Karpas-422 (cell line): ENCODE measurements around the gene AKT1S1. TPM values are rescaled to one million over a fixed set of nuclear protein-coding genes. Genes with fewer than 3 reads are reported as not detected.

Experiments used
- DNase-seq: peaks from one replicate; pipeline ENCODE4 v3.0.0-alpha.2; 2015
- H2AFZ ChIP-seq: fragments of 200-600 bp; sonication (generic); 2 replicates; pipeline ENCODE4 v1.6.1; 2014; ENCODE audit warnings: antibody characterized with exemption, low read length, mixed read lengths
- H3K27ac ChIP-seq: fragments of 200-600 bp; sonication (generic); 2 replicates; pipeline ENCODE4 v1.5.1; 2014; ENCODE audit warnings: mild to moderate bottlenecking, low read length, moderate library complexity
- H3K27me3 ChIP-seq: fragments of 200-600 bp; sonication (generic); 2 replicates; pipeline ENCODE4 v1.6.1; 2014; ENCODE audit warnings: low read length, mixed read lengths
- H3K36me3 ChIP-seq: fragments of 200-600 bp; sonication (generic); 2 replicates; pipeline ENCODE4 v1.6.1; 2014; ENCODE audit warnings: low read length, mixed read lengths; ENCODE audit not compliant: insufficient read depth
- H3K4me1 ChIP-seq: fragments of 200-600 bp; sonication (generic); 2 replicates; pipeline ENCODE4 v1.6.1; 2014; ENCODE audit warnings: mild to moderate bottlenecking, low read length, mixed read lengths
- H3K4me2 ChIP-seq: fragments of 200-600 bp; sonication (generic); 2 replicates; pipeline ENCODE4 v1.6.1; 2014; ENCODE audit warnings: low read length, low read depth, mild to moderate bottlenecking; ENCODE audit not compliant: poor library complexity, severe bottlenecking
- H3K4me3 ChIP-seq: fragments of 200-600 bp; sonication (generic); 2 replicates; pipeline ENCODE4 v1.5.1; 2014; ENCODE audit warnings: mild to moderate bottlenecking, antibody characterized with exemption, low read length, mixed read lengths
- H3K79me2 ChIP-seq: fragments of 200-600 bp; sonication (generic); 2 replicates; pipeline ENCODE4 v1.6.1; 2014; ENCODE audit warnings: mild to moderate bottlenecking, low read length, mixed read lengths
- H3K9ac ChIP-seq: fragments of 200-600 bp; sonication (generic); 2 replicates; pipeline ENCODE4 v1.6.0; 2014; ENCODE audit warnings: low read length
- H3K9me2 ChIP-seq: fragments of 200-600 bp; sonication (generic), shearing (Covaris generic); replicated peaks from 2 replicates; pipeline ENCODE4 v1.6.0; 2014; ENCODE audit warnings: mild to moderate bottlenecking, low read length, moderate library complexity; ENCODE audit not compliant: insufficient read depth
- H3K9me3 ChIP-seq: fragments of 300-700, 200-600 bp; sonication (generic); 2 replicates; pipeline ENCODE4 v1.6.1; 2014; ENCODE audit warnings: low read length, mixed read lengths
- H4K20me1 ChIP-seq: fragments of 200-600 bp; sonication (generic); 2 replicates; pipeline ENCODE4 v1.6.1; 2014; ENCODE audit warnings: mild to moderate bottlenecking, antibody characterized with exemption, low read length, low read depth; ENCODE audit not compliant: insufficient read depth
- total RNA-seq: library from RNA; depleted of rRNA; stranded (reverse); fragments of >200 nt; shearing (Covaris generic); gene quantifications from 2 replicates; pipeline ENCODE4 v1.2.3, GENCODE V29; 2014; ENCODE audit warnings: low replicate concordance

AKT1S1 gene
- total RNA-seq, 1 experiment from 2014 or later: 8.2 TPM

GRCh38 chr19:49857061-49857837, 19.9 kb downstream of the AKT1S1 start:
- no peaks in the 10 kb centered on the region for H3K9me3 ChIP-seq
- peaks cover 45% of the 10 kb centered on the region for H4K20me1 ChIP-seq
- peaks cover 17% of the 10 kb centered on the region for H3K4me1 ChIP-seq
- H3K9ac ChIP-seq: no peak overlapping the region
- H3K4me3 ChIP-seq: no peak overlapping the region
- no peak for DNase-seq
- H3K27ac ChIP-seq: no peak overlapping the region
- H3K79me2 ChIP-seq: peaks cover 23% of the 10 kb centered on the region
- H3K27me3 ChIP-seq: no peaks in the 10 kb centered on the region
- H3K9me2 ChIP-seq: no peaks in the 10 kb centered on the region
- no peak overlapping the region for H2AFZ ChIP-seq
- no peak overlapping the region for H3K4me2 ChIP-seq
- H3K36me3 ChIP-seq: peaks cover 29% of the 10 kb centered on the region; the same call in 1 of the 2 replicates

- no peak overlapping the region for H3K4me2 ChIP-seq
- peaks cover 51% of the 10 kb centered on the region for H4K20me1 ChIP-seq
- H3K4me3 ChIP-seq: no peak overlapping the region
- H3K9ac ChIP-seq: no peak overlapping the region
- H2AFZ ChIP-seq: no peak overlapping the region
- H3K36me3 ChIP-seq: peaks cover 29% of the 10 kb centered on the region; the same call in 1 of the 2 replicates
- H3K4me1 ChIP-seq: peaks cover 22% of the 10 kb centered on the region
- no peak overlapping the region for H3K27ac ChIP-seq
- no peaks in the 10 kb centered on the region for H3K9me2 ChIP-seq
- no peaks in the 10 kb centered on the region for H3K9me3 ChIP-seq
- peak; percentile 66 for DNase-seq
- peaks cover 29% of the 10 kb centered on the region for H3K79me2 ChIP-seq
- H3K27me3 ChIP-seq: no peaks in the 10 kb centered on the region
Observed at GRCh38 chr19:49856574-49857021, 20.6 kb downstream of the AKT1S1 start.

- Histone ChIP-seq H4K20me1 (peaks cover 50% of the 10 kb centered on the region), H3K4me3 (no peak overlapping the region), H3K9me2 (no peaks in the 10 kb centered on the region), H3K27ac (no peak overlapping the region), H3K4me1 (peaks cover 22% of the 10 kb centered on the region), H3K27me3 (no peaks in the 10 kb centered on the region), H2AFZ (no peak overlapping the region), H3K9ac (no peak overlapping the region), H3K9me3 (no peaks in the 10 kb centered on the region), H3K4me2 (no peak overlapping the region), H3K79me2 (peaks cover 29% of the 10 kb centered on the region), H3K36me3 (peaks cover 29% of the 10 kb centered on the region; the same call in 1 of the 2 replicates)
- no peak for DNase-seq
Observed at GRCh38 chr19:49855676-49856573, 21.2 kb downstream of the AKT1S1 start.

- H3K9me3 ChIP-seq: no peaks in the 10 kb centered on the region
- no peak overlapping the region for H3K4me2 ChIP-seq
- H3K9me2 ChIP-seq: no peaks in the 10 kb centered on the region
- H2AFZ ChIP-seq: no peak overlapping the region
- peak; percentile 70 for DNase-seq
- peaks cover 26% of the 10 kb centered on the region for H3K4me1 ChIP-seq
- no peak overlapping the region for H3K27ac ChIP-seq
- H4K20me1 ChIP-seq: peaks cover 45% of the 10 kb centered on the region
- H3K36me3 ChIP-seq: peaks cover 29% of the 10 kb centered on the region; the same call in 1 of the 2 replicates
- H3K9ac ChIP-seq: no peak overlapping the region
- H3K4me3 ChIP-seq: no peak overlapping the region
- H3K27me3 ChIP-seq: no peaks in the 10 kb centered on the region
- H3K79me2 ChIP-seq: peaks cover 29% of the 10 kb centered on the region
Observed at GRCh38 chr19:49855277-49855675, 21.9 kb downstream of the AKT1S1 start.

GRCh38 chr19:49854378-49855263, 22.5 kb downstream of the AKT1S1 start:
- H3K27ac ChIP-seq: no peak overlapping the region
- H3K4me1 ChIP-seq: peaks cover 30% of the 10 kb centered on the region
- H3K79me2 ChIP-seq: peaks cover 29% of the 10 kb centered on the region
- DNase-seq: no peak
- no peak overlapping the region for H3K4me2 ChIP-seq
- no peaks in the 10 kb centered on the region for H3K9me2 ChIP-seq
- H3K4me3 ChIP-seq: no peak overlapping the region
- H3K36me3 ChIP-seq: peaks cover 29% of the 10 kb centered on the region
- H2AFZ ChIP-seq: no peak overlapping the region
- no peaks in the 10 kb centered on the region for H3K27me3 ChIP-seq
- H3K9ac ChIP-seq: no peak overlapping the region
- no peaks in the 10 kb centered on the region for H3K9me3 ChIP-seq
- H4K20me1 ChIP-seq: peaks cover 50% of the 10 kb centered on the region

GRCh38 chr19:49853852-49854377, 23.2 kb downstream of the AKT1S1 start:
- Histone ChIP-seq H3K9ac (no peak overlapping the region; the same call in none of the 2 replicates), H3K27me3 (no peaks in the 10 kb centered on the region), H4K20me1 (peaks cover 50% of the 10 kb centered on the region), H3K27ac (no peak overlapping the region), H3K4me1 (peaks cover 30% of the 10 kb centered on the region), H3K4me3 (no peak overlapping the region), H3K9me2 (no peaks in the 10 kb centered on the region), H3K79me2 (peaks cover 29% of the 10 kb centered on the region), H3K36me3 (peaks cover 28% of the 10 kb centered on the region), H3K4me2 (no peak overlapping the region), H3K9me3 (no peaks in the 10 kb centered on the region; the same call in 1 of the 2 replicates), H2AFZ (no peak overlapping the region)
- no peak for DNase-seq

GRCh38 chr19:49852631-49853126, 24.5 kb downstream of the AKT1S1 start:
- H3K9me2 ChIP-seq: no peaks in the 10 kb centered on the region
- H3K4me2 ChIP-seq: peak overlapping the region; percentile 81
- H3K9me3 ChIP-seq: no peaks in the 10 kb centered on the region; the same call in 1 of the 2 replicates
- peaks cover 16% of the 10 kb centered on the region for H3K36me3 ChIP-seq
- H3K9ac ChIP-seq: peak overlapping the region; percentile 85
- no peak overlapping the region for H3K27ac ChIP-seq
- H3K4me1 ChIP-seq: peaks cover 30% of the 10 kb centered on the region
- no peak overlapping the region for H2AFZ ChIP-seq
- peak overlapping the region; percentile 72 for H3K4me3 ChIP-seq
- H3K79me2 ChIP-seq: peaks cover 29% of the 10 kb centered on the region
- H3K27me3 ChIP-seq: no peaks in the 10 kb centered on the region
- peaks cover 50% of the 10 kb centered on the region for H4K20me1 ChIP-seq
- peak; percentile 57 for DNase-seq
